AG10803 (cell line): Measurements from ENCODE around the gene ARID4B.

Source experiments
- DNase-seq: peaks from one replicate; pipeline ENCODE4 v3.0.0; 2010; ENCODE audit warnings: low read depth
- H3K4me3 ChIP-seq: 2 replicates; pipeline ENCODE4 v1.5.1; 2011; ENCODE audit warnings: mild to moderate bottlenecking, low read length, control low read depth
- TF ChIP-seq, protein P1 (sequence below): conservative IDR thresholded peaks from 2 replicates; pipeline ENCODE4 v1.5.1; 2011; ENCODE audit warnings: mild to moderate bottlenecking, low read length, control low read depth, inconsistent platforms

The ARID4B gene, protein sequence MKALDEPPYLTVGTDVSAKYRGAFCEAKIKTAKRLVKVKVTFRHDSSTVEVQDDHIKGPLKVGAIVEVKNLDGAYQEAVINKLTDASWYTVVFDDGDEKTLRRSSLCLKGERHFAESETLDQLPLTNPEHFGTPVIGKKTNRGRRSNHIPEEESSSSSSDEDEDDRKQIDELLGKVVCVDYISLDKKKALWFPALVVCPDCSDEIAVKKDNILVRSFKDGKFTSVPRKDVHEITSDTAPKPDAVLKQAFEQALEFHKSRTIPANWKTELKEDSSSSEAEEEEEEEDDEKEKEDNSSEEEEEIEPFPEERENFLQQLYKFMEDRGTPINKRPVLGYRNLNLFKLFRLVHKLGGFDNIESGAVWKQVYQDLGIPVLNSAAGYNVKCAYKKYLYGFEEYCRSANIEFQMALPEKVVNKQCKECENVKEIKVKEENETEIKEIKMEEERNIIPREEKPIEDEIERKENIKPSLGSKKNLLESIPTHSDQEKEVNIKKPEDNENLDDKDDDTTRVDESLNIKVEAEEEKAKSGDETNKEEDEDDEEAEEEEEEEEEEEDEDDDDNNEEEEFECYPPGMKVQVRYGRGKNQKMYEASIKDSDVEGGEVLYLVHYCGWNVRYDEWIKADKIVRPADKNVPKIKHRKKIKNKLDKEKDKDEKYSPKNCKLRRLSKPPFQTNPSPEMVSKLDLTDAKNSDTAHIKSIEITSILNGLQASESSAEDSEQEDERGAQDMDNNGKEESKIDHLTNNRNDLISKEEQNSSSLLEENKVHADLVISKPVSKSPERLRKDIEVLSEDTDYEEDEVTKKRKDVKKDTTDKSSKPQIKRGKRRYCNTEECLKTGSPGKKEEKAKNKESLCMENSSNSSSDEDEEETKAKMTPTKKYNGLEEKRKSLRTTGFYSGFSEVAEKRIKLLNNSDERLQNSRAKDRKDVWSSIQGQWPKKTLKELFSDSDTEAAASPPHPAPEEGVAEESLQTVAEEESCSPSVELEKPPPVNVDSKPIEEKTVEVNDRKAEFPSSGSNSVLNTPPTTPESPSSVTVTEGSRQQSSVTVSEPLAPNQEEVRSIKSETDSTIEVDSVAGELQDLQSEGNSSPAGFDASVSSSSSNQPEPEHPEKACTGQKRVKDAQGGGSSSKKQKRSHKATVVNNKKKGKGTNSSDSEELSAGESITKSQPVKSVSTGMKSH (N-terminal part only)

DNA sequence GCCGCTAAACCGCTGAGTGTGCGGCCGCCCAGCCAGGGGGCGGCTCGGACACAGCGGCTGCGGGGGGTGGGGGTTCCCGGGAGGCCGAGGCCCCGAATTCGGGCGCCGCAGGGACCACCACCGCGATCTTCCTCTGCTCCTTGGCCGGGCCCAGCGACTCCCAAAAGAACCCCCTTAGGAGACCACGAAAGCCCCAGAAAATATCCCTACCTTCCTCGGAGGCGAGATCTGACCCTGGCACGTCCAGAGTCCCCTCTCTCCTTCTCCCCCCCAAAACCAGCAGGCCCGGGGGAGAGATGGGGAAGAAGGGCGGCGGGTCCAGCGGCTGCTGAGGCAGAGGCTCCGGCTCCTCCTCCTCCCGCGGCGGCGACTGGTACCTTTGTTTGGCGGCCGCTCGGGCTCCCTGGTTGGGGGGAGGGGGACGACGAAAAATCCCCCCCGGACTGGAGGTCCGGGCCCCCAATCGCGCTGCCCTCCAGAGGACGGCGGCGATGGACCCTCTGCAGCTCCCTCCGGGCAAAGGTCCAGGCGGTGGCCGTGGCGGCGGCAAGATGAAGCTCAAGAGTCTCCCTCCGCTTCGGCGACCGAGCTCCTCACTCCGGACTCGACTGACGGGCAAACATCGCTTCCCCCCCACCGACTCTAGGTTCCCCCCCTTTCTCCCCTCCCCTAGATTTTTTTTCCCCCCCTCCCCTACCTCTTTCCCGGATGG lies at the start of gene ARID4B:
TSS of gene ARID4B (minus strand) at position 621 of the 712 bp plus-strand sequence. CDS start 1,260 bp downstream, outside the sequence.
- DNase-seq = no peak
- peak within 1 kb of the TSS; percentile 85 for H3K4me3 ChIP-seq
- TF ChIP-seq, protein P1, sequence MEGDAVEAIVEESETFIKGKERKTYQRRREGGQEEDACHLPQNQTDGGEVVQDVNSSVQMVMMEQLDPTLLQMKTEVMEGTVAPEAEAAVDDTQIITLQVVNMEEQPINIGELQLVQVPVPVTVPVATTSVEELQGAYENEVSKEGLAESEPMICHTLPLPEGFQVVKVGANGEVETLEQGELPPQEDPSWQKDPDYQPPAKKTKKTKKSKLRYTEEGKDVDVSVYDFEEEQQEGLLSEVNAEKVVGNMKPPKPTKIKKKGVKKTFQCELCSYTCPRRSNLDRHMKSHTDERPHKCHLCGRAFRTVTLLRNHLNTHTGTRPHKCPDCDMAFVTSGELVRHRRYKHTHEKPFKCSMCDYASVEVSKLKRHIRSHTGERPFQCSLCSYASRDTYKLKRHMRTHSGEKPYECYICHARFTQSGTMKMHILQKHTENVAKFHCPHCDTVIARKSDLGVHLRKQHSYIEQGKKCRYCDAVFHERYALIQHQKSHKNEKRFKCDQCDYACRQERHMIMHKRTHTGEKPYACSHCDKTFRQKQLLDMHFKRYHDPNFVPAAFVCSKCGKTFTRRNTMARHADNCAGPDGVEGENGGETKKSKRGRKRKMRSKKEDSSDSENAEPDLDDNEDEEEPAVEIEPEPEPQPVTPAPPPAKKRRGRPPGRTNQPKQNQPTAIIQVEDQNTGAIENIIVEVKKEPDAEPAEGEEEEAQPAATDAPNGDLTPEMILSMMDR = no peak

DNA sequence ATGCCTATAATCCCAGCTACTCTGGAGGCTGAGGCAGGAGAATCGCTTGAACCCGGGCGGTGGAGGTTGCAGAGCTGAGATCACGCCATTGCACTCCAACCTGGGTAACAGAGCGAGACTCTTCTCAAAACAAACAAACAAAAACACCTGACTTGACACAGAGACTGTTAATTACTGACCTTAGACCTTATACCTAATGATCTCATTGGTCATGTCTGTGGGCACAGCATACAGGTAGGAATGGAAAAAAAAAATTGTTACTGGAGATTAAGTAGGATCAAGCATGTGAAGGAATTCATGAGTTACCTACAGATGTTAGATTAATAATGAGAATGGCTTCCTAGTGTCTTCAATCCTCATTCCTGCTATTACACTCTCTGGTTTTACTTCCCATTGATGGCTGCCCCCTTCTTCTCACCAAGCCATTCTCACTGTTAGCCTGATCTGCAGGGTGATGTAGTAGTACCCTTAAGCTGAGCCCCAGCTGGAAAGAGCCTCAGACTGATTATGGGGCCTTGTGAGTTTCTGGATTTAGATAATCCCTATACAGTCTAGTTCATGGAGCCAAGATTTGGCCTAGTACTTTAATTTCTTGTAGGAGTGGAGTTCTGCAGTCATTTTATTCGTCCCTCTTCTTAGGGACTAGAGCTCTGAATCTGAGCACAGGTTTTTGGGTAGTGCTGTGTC lies 48.1 kb upstream of the ARID4B start:
- no peak overlapping the region for H3K4me3 ChIP-seq
- DNase-seq = no peak
- TF ChIP-seq, protein P1 = no peak

DNA sequence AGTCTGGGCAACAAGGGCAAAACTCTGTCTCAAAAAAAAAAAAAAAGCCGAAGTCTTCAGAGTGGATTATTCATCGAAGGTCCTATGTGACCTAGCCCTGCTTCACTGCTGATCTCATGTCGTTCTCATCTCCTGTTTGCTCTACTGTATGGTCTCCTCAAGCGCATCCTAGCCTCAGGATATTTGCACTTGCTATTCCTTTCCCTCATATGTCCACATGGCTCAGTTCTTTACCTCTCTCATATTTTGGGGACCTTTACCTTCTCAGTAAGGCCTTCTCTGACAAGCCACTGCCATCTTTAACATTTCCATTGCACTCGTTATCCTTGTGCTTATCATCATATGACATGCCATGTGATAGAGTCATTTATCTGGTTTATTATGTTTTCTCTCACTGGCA lies 41.8 kb upstream of the ARID4B start:
- no peak overlapping the region for H3K4me3 ChIP-seq
- TF ChIP-seq, protein P1 = no peak

DNA sequence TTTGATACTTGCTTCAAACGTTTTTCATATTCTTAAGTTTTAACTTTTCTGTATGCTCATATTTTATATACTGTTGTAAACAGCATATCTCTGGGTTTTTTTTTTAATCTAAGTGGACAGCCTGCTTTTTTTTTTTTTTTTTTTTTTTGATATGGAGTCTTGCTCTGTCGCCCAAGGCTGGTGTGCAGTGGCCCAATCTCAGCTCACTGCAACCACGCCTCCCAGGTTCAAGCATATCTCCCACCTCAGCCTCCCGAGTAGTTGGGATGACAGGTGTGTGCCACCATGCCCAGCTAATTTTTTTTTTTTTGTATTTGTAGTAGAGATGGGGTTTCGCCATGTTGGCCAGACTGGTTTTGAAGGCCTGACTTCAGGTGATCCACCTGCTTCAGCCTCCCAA lies 40.4 kb upstream of the ARID4B start:
- DNase-seq = no peak
- TF ChIP-seq, protein P1 = no peak
- H3K4me3 ChIP-seq = peak overlapping the region; percentile 96

More for the DNA sequence above, 41.8 kb upstream of the ARID4B start:
- DNase-seq = no peak

DNA sequence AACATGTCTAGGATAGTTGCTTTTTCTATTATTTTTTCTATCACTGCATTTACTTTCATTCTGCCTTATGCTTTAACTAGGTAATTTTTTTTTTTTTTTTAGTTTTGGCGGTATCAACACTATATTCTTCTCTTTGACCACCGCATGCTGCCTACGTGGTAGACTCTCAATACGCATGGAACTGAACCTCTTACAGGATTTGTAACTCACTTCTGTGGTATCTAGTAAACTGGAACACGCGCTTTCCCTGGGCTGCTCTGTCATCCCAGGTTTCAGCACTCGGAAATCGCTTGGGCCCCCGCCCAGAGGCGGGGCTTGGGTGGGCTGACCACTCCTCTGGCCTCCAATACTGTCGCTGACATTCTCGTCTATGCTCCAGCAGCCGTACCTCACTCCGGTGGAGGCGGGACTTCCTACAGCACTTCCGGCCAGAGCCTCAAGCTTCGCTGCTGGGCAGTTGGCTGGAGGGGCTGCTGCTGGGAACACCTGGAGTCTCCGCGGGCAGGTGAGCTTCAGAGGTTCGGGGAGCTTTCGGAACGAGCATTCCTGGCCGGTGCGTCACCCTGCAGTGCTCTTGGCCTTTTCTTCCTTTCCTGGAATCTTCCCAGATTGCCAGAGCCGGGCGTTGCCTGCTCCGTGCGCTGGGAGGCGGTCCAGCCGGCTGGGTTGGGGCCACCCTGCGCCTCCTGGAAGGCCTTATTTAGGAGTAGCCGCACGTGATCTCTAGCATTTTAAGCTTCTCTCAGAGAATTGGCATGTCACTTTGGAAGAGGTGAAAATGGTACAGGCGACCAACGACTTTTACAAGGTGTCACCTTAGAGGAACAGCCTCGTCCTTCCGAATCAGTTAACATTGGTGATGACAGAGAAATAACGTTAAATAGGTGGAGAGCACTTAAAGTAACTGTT lies 39.3 kb upstream of the ARID4B start, which contains the start of gene TBCE:
TSS of gene TBCE (plus strand) at position 428 of the 909 bp plus-strand sequence. CDS start 12,623 bp downstream, outside the sequence.
- TF ChIP-seq, protein P1 = peak; percentile 22
- peak; percentile 95 for DNase-seq
- peak within 1 kb of the TSS; percentile 96 for H3K4me3 ChIP-seq
